ENCODE results near the gene GALNTL6.
A peak's percentile ranks its signal among the peaks of the same experiment; 100 is the strongest.

Gene GALNTL6

GRCh38 chr4:172778583-172778982 lies 965.4 kb downstream of the GALNTL6 start:
- no peak for TF ChIP-seq FOXK2 (IDR thresholded peaks at IDR 0.05)
- no peak for TF ChIP-seq FOXM1 (IDR thresholded peaks at IDR 0.05; ENCODE audit: borderline replicate concordance)
- no peak for TF ChIP-seq ZNF384 (IDR thresholded peaks at IDR 0.05)
- TF ChIP-seq PKNOX1 (IDR thresholded peaks at IDR 0.05): no peak
- TF ChIP-seq ELF4 (IDR thresholded peaks at IDR 0.05): no peak
- TF ChIP-seq TARDBP (IDR thresholded peaks at IDR 0.05): no peak
- TF ChIP-seq L3MBTL2 (conservative IDR thresholded peaks at IDR 0.05): no peak
- TF ChIP-seq CTBP1 (IDR thresholded peaks at IDR 0.05; ENCODE audit: borderline replicate concordance): no peak
- TF ChIP-seq SUZ12 (IDR thresholded peaks at IDR 0.05): no peak
- no peak for TF ChIP-seq BHLHE40 (IDR thresholded peaks at IDR 0.05; ENCODE audit: borderline replicate concordance)
- no peak for TF ChIP-seq NFRKB (IDR thresholded peaks at IDR 0.05)
- TF ChIP-seq FOXA1 (IDR thresholded peaks at IDR 0.05): no peak
- no peak for TF ChIP-seq SP1 (IDR thresholded peaks at IDR 0.05)
- DNase-seq (ENCODE audit: extremely low spot score): no peak
- ChIA-PET CTCF (no interaction called here), POLR2A (no interaction called here)

- ChIA-PET CTCF (no interaction called here), POLR2A (no interaction called here)
- no peak for DNase-seq (ENCODE audit: extremely low spot score)
- TF ChIP-seq FOXA1 (IDR thresholded peaks at IDR 0.05): no peak
- no peak for TF ChIP-seq ELF4 (IDR thresholded peaks at IDR 0.05)
- TF ChIP-seq PKNOX1 (IDR thresholded peaks at IDR 0.05): no peak
- no peak for TF ChIP-seq L3MBTL2 (conservative IDR thresholded peaks at IDR 0.05)
- no peak for TF ChIP-seq CTBP1 (IDR thresholded peaks at IDR 0.05; ENCODE audit: borderline replicate concordance)
- no peak for TF ChIP-seq ZNF384 (IDR thresholded peaks at IDR 0.05)
- TF ChIP-seq SP1 (IDR thresholded peaks at IDR 0.05): no peak
- TF ChIP-seq ARNT (IDR thresholded peaks at IDR 0.05): no peak
- no peak for TF ChIP-seq TARDBP (IDR thresholded peaks at IDR 0.05)
- no peak for TF ChIP-seq FOXK2 (IDR thresholded peaks at IDR 0.05)
- TF ChIP-seq BHLHE40 (IDR thresholded peaks at IDR 0.05; ENCODE audit: borderline replicate concordance): no peak
- TF ChIP-seq HDGF (IDR thresholded peaks at IDR 0.05; ENCODE audit: borderline replicate concordance): no peak
- TF ChIP-seq NFRKB (IDR thresholded peaks at IDR 0.05): no peak
- no peak for TF ChIP-seq FOXM1 (IDR thresholded peaks at IDR 0.05; ENCODE audit: borderline replicate concordance)
- TF ChIP-seq LEF1 (IDR thresholded peaks at IDR 0.05; ENCODE audit: borderline replicate concordance): no peak
- TF ChIP-seq SUZ12 (IDR thresholded peaks at IDR 0.05): no peak
These were observed 967.4 kb downstream of the GALNTL6 start for GRCh38 chr4:172780566-172781081.

- no peak for TF ChIP-seq SUZ12 (IDR thresholded peaks at IDR 0.05)
- no peak for TF ChIP-seq ARNT (IDR thresholded peaks at IDR 0.05)
- TF ChIP-seq PKNOX1 (IDR thresholded peaks at IDR 0.05): peak; percentile 60
- POLR2A ChIA-PET: no interaction called here
- CTCF ChIA-PET: interaction anchor here (0.6 kb wide), 1 partner anchor 11 kb away, joined by 3 read pairs; no protein-coding TSS in a partner anchor
- DNase-seq (ENCODE audit: extremely low spot score): no peak
These were observed 972.4 kb downstream of the GALNTL6 start for GRCh38 chr4:172785613-172786012.

- TF ChIP-seq L3MBTL2 (conservative IDR thresholded peaks at IDR 0.05) (no peak), ELF4 (IDR thresholded peaks at IDR 0.05) (no peak), BHLHE40 (IDR thresholded peaks at IDR 0.05; ENCODE audit: borderline replicate concordance) (no peak), LEF1 (IDR thresholded peaks at IDR 0.05; ENCODE audit: borderline replicate concordance) (no peak), ZNF384 (IDR thresholded peaks at IDR 0.05) (peak; percentile 59)
- ChIA-PET POLR2A (no interaction called here), CTCF (interaction anchor here (0.6 kb wide), 1 partner anchor 12 kb away, joined by 3 read pairs; no protein-coding TSS in a partner anchor)
- no peak for DNase-seq (ENCODE audit: extremely low spot score)
These were observed 973.0 kb downstream of the GALNTL6 start for GRCh38 chr4:172786039-172786792.

GRCh38 chr4:172787111-172787510 lies 973.9 kb downstream of the GALNTL6 start:
- ChIA-PET POLR2A (no interaction called here), CTCF (no interaction called here)
- no peak for TF ChIP-seq TARDBP (IDR thresholded peaks at IDR 0.05)
- no peak for TF ChIP-seq SUZ12 (IDR thresholded peaks at IDR 0.05)
- no peak for TF ChIP-seq SP1 (IDR thresholded peaks at IDR 0.05)
- no peak for TF ChIP-seq ZNF384 (IDR thresholded peaks at IDR 0.05)
- TF ChIP-seq FOXA1 (IDR thresholded peaks at IDR 0.05): no peak
- DNase-seq (ENCODE audit: extremely low spot score): no peak

- TF ChIP-seq FOXA1 (IDR thresholded peaks at IDR 0.05): no peak
- TF ChIP-seq FOXK2 (IDR thresholded peaks at IDR 0.05): no peak
- TF ChIP-seq PKNOX1 (IDR thresholded peaks at IDR 0.05): no peak
- no peak for TF ChIP-seq HDGF (IDR thresholded peaks at IDR 0.05; ENCODE audit: borderline replicate concordance)
- no peak for TF ChIP-seq NFRKB (IDR thresholded peaks at IDR 0.05)
- no peak for TF ChIP-seq ARNT (IDR thresholded peaks at IDR 0.05)
- TF ChIP-seq SUZ12 (IDR thresholded peaks at IDR 0.05): no peak
- TF ChIP-seq FOXM1 (IDR thresholded peaks at IDR 0.05; ENCODE audit: borderline replicate concordance): no peak
- POLR2A ChIA-PET: interaction anchor here (1.0 kb wide), 1 partner anchor 543 kb away, joined by 4 read pairs; the partner anchor contains the start of gene HMGB2
- DNase-seq (ENCODE audit: extremely low spot score): no peak
- CTCF ChIA-PET: no interaction called here
These were observed 978.6 kb downstream of the GALNTL6 start for GRCh38 chr4:172791841-172792240.
